ENCODE measurements around the gene AKAP12.

The AKAP12 gene

DNA sequence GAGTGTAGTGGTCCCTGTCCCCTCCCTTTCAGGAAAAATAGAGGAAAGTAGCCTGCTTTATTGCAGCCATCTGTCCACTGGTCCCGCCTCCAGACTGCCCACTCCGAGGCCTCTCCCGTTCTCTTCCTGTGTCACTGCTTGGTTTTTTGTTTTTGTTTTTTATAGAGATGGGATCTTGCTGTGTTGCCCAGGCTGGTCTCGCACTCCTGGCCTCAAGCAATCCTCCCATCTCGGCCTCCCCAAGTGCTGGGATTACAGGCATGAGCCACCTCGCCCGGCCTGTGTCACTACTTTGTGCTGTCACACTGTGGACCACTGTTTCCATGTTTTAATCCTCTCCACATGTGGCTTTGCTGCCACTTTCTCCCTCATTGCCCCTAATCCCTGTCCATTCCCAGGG is 80.4 kb downstream of the AKAP12 start:
- FAIRE-seq (no peak), DNase-seq (ENCODE audit: insufficient read length, low spot score) (no peak)
- TF ChIP-seq, protein P1, sequence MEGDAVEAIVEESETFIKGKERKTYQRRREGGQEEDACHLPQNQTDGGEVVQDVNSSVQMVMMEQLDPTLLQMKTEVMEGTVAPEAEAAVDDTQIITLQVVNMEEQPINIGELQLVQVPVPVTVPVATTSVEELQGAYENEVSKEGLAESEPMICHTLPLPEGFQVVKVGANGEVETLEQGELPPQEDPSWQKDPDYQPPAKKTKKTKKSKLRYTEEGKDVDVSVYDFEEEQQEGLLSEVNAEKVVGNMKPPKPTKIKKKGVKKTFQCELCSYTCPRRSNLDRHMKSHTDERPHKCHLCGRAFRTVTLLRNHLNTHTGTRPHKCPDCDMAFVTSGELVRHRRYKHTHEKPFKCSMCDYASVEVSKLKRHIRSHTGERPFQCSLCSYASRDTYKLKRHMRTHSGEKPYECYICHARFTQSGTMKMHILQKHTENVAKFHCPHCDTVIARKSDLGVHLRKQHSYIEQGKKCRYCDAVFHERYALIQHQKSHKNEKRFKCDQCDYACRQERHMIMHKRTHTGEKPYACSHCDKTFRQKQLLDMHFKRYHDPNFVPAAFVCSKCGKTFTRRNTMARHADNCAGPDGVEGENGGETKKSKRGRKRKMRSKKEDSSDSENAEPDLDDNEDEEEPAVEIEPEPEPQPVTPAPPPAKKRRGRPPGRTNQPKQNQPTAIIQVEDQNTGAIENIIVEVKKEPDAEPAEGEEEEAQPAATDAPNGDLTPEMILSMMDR (IDR thresholded peaks at IDR 0.05; ENCODE audit: insufficient read depth, missing control alignments): no peak

DNA sequence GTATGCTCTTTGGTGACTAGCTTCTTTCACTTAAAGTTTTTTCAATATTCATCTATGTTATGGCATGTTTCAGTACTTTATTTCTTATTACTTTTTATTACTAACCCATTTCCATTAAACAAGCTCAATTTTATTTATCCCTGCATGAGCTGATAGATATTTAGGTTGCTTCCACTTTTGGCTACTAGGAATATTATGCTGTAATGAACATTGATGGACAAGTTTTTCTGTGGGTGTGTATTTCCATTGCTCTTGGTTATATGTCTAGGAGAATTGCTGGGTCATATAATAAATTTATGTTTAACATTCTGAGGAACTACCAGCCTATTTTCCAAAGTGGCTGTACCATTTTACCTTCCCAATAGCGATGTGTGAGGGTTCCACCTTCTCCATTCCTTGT is 81.7 kb downstream of the AKAP12 start:
- FAIRE-seq: no peak
- TF ChIP-seq, protein P1 (IDR thresholded peaks at IDR 0.05; ENCODE audit: insufficient read depth, missing control alignments): no peak
- no peak for DNase-seq (ENCODE audit: insufficient read length, low spot score)

DNA sequence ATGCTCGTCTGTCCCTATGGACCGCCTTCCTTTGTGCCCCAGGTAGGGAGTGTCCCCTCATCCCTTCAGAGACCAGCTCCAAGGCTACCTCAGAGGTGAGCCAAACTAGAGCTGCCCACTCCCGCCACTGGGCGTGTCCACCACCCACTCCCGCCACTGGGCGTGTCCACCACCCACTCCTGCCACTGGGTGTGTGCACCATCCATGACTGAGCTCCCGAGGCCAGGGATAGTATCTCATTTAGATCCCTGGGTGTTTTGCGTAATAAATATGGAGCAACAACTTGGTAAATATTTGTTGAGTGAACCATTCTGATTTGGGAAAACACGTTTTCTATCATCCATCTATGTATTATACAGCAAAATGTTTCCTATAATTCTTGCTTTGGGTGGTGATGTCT is 82.8 kb downstream of the AKAP12 start:
- no peak for FAIRE-seq
- TF ChIP-seq, protein P1 (IDR thresholded peaks at IDR 0.05; ENCODE audit: insufficient read depth, missing control alignments): no peak
- no peak for DNase-seq (ENCODE audit: insufficient read length, low spot score)

DNA sequence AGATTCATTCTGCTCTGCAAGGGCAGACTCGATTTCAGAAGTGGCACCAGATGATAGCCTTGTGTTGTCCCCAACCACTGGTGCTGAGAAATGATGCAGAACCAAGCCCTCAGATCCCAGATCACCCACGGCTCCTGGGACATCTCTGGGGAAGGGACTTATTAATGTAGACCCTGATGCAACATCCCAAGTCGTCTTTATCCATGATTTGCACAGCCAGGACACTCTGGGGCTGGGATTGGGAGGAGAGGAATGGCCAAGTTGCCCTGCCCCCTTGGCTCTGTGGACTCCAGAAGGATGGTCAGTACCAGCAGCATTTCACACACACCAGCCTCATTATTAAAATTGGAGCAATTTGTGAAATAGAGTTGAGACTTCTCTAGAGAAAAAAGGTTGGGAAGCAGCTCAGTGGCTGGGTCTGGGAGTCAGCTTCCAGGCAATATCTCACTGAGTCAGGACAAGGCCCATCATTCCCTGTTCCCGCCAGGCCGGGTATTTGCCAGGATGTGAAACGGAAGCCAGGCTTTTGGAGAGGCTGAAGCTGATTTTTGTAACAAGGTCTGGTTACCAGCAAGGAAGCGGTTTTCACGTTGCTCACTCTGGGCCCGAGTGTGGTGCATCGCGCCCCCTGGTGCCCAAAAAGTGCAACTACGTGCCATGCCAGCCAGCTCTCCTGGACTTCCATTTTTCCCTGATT is 84.2 kb downstream of the AKAP12 start:
- FAIRE-seq: no peak
- DNase-seq (ENCODE audit: insufficient read length, low spot score): no peak
- TF ChIP-seq, protein P1 (IDR thresholded peaks at IDR 0.05; ENCODE audit: insufficient read depth, missing control alignments): peak; percentile 97

DNA sequence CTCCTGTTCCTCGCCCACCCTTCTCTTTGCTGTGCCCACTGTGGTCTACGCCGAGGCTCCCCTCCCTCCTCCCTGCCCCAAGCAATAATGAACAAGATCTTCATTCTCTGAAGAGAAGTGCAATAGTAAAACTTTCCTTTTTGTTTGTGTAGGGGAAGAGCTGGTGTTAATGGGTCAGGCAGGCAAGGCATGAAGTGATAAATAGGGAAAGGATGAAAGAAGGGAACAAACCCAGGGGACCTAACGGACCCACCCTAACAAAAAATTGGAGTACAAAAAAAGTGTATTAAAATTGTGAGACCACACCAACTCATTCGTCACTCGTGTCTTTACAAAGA is 84.7 kb downstream of the AKAP12 start:
- TF ChIP-seq, protein P1 (IDR thresholded peaks at IDR 0.05; ENCODE audit: insufficient read depth, missing control alignments): no peak
- DNase-seq (ENCODE audit: insufficient read length, low spot score) (no peak), FAIRE-seq (no peak)

DNA sequence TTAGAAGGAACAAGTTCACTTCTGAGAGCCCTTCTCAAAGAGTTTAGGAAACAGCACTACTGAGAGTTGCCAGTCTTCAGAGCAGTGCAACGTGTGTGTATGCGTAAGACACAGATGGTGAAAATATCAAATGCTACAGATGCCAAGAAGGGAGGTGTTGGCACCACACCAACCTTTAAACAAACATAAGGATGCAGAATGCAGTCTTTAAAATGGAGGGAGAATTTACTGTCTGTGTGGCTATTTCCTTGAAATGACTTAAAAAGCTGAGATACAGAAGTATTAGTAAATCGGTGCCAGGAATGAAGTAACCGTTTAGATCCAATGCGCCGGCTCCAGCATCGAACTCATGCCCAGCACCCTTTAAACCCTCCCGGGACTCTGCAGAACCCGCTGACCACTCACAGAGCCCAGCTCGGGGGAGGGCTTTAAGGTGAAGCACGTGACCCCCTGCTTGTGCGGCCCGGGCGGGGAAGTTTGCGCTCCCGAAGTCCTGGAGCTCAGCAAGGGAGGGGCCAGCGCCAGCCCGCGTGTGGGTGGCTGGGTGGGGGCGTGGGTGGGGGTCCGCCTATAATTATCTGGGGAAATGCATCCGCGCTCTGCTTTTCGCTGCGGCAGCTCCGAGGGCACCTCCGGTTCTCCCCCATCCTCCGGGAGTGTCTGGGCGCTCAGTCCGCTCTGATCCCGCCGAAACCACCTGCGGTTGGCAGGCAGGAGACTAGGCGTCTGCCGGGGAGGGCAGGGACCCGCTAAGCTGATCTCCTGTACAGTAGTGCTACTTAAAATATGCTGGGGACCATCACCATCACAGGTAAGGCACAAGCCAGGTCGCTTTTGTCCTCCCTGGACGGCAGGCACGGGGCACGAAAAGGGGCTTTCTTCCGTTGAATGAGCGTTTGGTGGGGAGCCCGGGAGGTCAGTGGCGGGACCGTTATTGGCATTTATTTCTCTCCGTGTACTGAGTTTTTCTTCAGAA is 85.6 kb downstream of the AKAP12 start:
- FAIRE-seq: no peak
- TF ChIP-seq, protein P1 (IDR thresholded peaks at IDR 0.05; ENCODE audit: insufficient read depth, missing control alignments): no peak
- DNase-seq (ENCODE audit: insufficient read length, low spot score): no peak

All from D721Med (cell line).